A549 (cell line): ENCODE data around the gene PIP5KL1. TPM values are rescaled to one million over a fixed set of nuclear protein-coding genes. Genes with fewer than 3 reads are reported as not detected.

Experiments
- ATAC-seq, 2 experiments: fragments of 200-7000 bp in 1 of 2; fragments of >200 bp in 1 of 2; cut with Nextera tagmentation in 1 of 2; cut with Tn5 transposase in 1 of 2; 3 replicates each; pipeline versions ENCODE4 v1.8.0 to v1.9.1; 2018 to 2020; ENCODE audit warnings: mild to moderate bottlenecking in 1 of 2, moderate library complexity in 1 of 2
- CTCF ChIA-PET: fragments of 300-600 bp; sonication (Branson Sonifier 250); formaldehyde crosslinking; extraction: SDS; loops from one replicate; lab custom pipeline; 2021; ENCODE audit warnings: antibody characterized with exemption, inconsistent platforms; lab: Yijun Ruan, JAX
- POLR2A ChIA-PET: fragments of 350-600 bp; formaldehyde crosslinking; extraction: SDS; loops from one replicate; lab custom pipeline; 2021; ENCODE audit warnings: antibody characterized with exemption, inconsistent platforms; lab: Yijun Ruan, JAX
- DNase-seq, 2 experiments: peaks; one replicate each; pipeline versions ENCODE4 v3.0.0 to v3.0.0-alpha.2; 2011 to 2016; ENCODE audit warnings: low read depth in 1 of 2, low spot score in 1 of 2
- FAIRE-seq: peaks from 2 replicates; lab custom pipeline; 2011; peaks lifted over from hg19 to GRCh38; lab: Jason Lieb, UNC
- H3K27ac ChIP-seq, 2 experiments: fragments of >200 bp; sonication (Bioruptor Twin); formaldehyde crosslinking; 3 replicates each; pipeline ENCODE4 v1.5.1; 2016 to 2017
- H3K4me1 ChIP-seq: fragments of >200 bp; sonication (Bioruptor Twin); formaldehyde crosslinking; 3 replicates; pipeline ENCODE4 v1.6.1; 2016
- H3K4me2 ChIP-seq: fragments of >200 bp; sonication (Bioruptor Twin); formaldehyde crosslinking; 3 replicates; pipeline ENCODE4 v1.6.1; 2016
- H3K4me3 ChIP-seq: fragments of >200 bp; sonication (Bioruptor Twin); formaldehyde crosslinking; 3 replicates; pipeline ENCODE4 v1.5.1; 2016
- H3K9me3 ChIP-seq: fragments of >200 bp; sonication (Bioruptor Twin); formaldehyde crosslinking; 3 replicates; pipeline ENCODE4 v1.6.1; 2016
- CHD4 ChIP-seq: fragments of 200-600 bp; sonication (generic); IDR thresholded peaks from 2 replicates; pipeline ENCODE4 v1.6.1; 2016; ENCODE audit warnings: antibody characterized with exemption, mild to moderate bottlenecking, borderline replicate concordance
- E2F6 ChIP-seq: IDR thresholded peaks from 2 replicates; pipeline ENCODE4 v1.6.1; 2012; ENCODE audit warnings: low read depth, borderline replicate concordance
- EHF ChIP-seq: fragments of 250-450 bp; sonication (Bioruptor Pico); IDR thresholded peaks from 2 replicates; pipeline ENCODE4 v1.5.0; 2020; ENCODE audit warnings: mild to moderate bottlenecking
- EHMT2 ChIP-seq: fragments of 200-600 bp; sonication (generic); IDR thresholded peaks from 2 replicates; pipeline ENCODE4 v1.6.1; 2016; ENCODE audit warnings: antibody characterized with exemption, low read depth, mild to moderate bottlenecking, moderate library complexity
- HEYL ChIP-seq: fragments of 250-450 bp; sonication (Bioruptor Pico); IDR thresholded peaks from 2 replicates; pipeline ENCODE4 v1.8.0; 2021; ENCODE audit warnings: mild to moderate bottlenecking, moderate library complexity
- HOXB5 ChIP-seq: fragments of 250-450 bp; sonication (Bioruptor Pico); IDR thresholded peaks from 2 replicates; pipeline ENCODE4 v1.5.0; 2020; ENCODE audit warnings: mild to moderate bottlenecking, moderate library complexity
- JUN ChIP-seq, 2 experiments: fragments of >200 bp; sonication (Bioruptor Twin); formaldehyde crosslinking; IDR thresholded peaks; 2 replicates in 1 of 2; 3 replicates in 1 of 2; pipeline ENCODE4 v1.6.1; 2016 to 2017
- KDM1A ChIP-seq: fragments of 200-600 bp; sonication (generic); IDR thresholded peaks from 2 replicates; pipeline ENCODE4 v1.6.1; 2016; ENCODE audit warnings: low read depth, mild to moderate bottlenecking
- KDM5A ChIP-seq: fragments of 200-600 bp; sonication (generic); IDR thresholded peaks from 2 replicates; pipeline ENCODE4 v1.6.1; 2016; ENCODE audit warnings: antibody characterized with exemption, mild to moderate bottlenecking
- NFE2L2 ChIP-seq: fragments of 150-350 bp; conservative IDR thresholded peaks from 2 replicates; pipeline ENCODE4 v1.6.1; 2014; ENCODE audit warnings: low read length
- PBX3 ChIP-seq: IDR thresholded peaks from 2 replicates; pipeline ENCODE4 v1.6.1; 2012
- PHF8 ChIP-seq: fragments of 200-600 bp; sonication (generic); IDR thresholded peaks from 2 replicates; pipeline ENCODE4 v1.6.1; 2016; ENCODE audit warnings: low read depth, mild to moderate bottlenecking, antibody characterized with exemption, moderate library complexity, borderline replicate concordance
- POLR2AphosphoS2 ChIP-seq: conservative IDR thresholded peaks from 2 replicates; pipeline ENCODE4 v1.6.1; 2012; ENCODE audit warnings: low read length, improper control_type of control experiment, inconsistent platforms
- RAD21 ChIP-seq, 2 experiments: fragments of >200 bp in 1 of 2; sonication (Bioruptor Twin) in 1 of 2; formaldehyde crosslinking in 1 of 2; IDR thresholded peaks in 1 of 2; conservative IDR thresholded peaks in 1 of 2; 2 replicates in 1 of 2; 3 replicates in 1 of 2; pipeline ENCODE4 v1.6.1; 2012 to 2018; ENCODE audit warnings: inconsistent platforms in 1 of 2
- RARB ChIP-seq: fragments of 250-450 bp; sonication (Bioruptor Pico); IDR thresholded peaks from 2 replicates; pipeline ENCODE4 v1.8.0; 2021; ENCODE audit warnings: mild to moderate bottlenecking, moderate library complexity
- RCOR1 ChIP-seq: fragments of 150-350 bp; IDR thresholded peaks from 2 replicates; pipeline ENCODE4 v1.6.1; 2014; ENCODE audit warnings: antibody characterized with exemption, low read length, low read depth
- SREBF2 ChIP-seq: fragments of 450-650 bp; IDR thresholded peaks from 2 replicates; pipeline ENCODE4 v1.6.1; 2014; ENCODE audit warnings: mild to moderate bottlenecking, moderate library complexity
- WGBS: methylation state at CpG from one replicate; pipeline ENCODE4 v1.1.6; 2017; ENCODE audit errors: missing lambda C conversion rate; 5-methylcytosine and 5-hydroxymethylcytosine counted together
- polyA plus RNA-seq, 4 experiments: library from polyadenylated mRNA; depleted of rRNA in 3 of 4; stranded (reverse); fragments of >200 nt; fragmentation: RNase III in 1 of 4; extraction: RNeasy Plus Mini Kit Qiagen cat#74134 plus additional on column Dnase treatment in 1 of 4; gene quantifications; 2 replicates in 3 of 4; 3 replicates in 1 of 4; pipeline ENCODE4 v1.2.3, GENCODE V29; 2011 to 2017
- TF ChIP-seq, protein P1 (sequence below): fragments of 150-350 bp; IDR thresholded peaks from 2 replicates; pipeline ENCODE4 v1.6.1; 2014; ENCODE audit warnings: low read depth, mild to moderate bottlenecking, low read length
- TF ChIP-seq, protein P2 (sequence below): fragments of 250-450 bp; sonication (Bioruptor Pico); IDR thresholded peaks from 2 replicates; pipeline ENCODE4 v1.5.0; 2020; ENCODE audit warnings: low read depth, mild to moderate bottlenecking, moderate library complexity

Gene PIP5KL1
- polyA plus RNA-seq, 2 of the 4 experiments (the other 2 are of a cell fraction): 2.4 to 2.5 TPM

GRCh38 chr9:127895811-127896210, 34.8 kb downstream of the PIP5KL1 start:
- POLR2A ChIA-PET: interaction anchor here (0.9 kb wide), 1 partner anchor 21 kb away, joined by 3 read pairs; the partner anchor contains the start of gene ST6GALNAC4
- CTCF ChIA-PET: interaction anchor here (1.0 to 2.1 kb wide), 5 partner anchors 9 to 48 kb away, joined by 3 to 7 read pairs (median 5); no protein-coding TSS in a partner anchor
- no peak overlapping the region for H3K4me2 ChIP-seq
- no peak overlapping the region for H3K4me3 ChIP-seq
- ATAC-seq: no peak
- peaks cover 14% of the 10 kb centered on the region for H3K4me1 ChIP-seq
- no peak for TF ChIP-seq PHF8
- TF ChIP-seq, protein P1, sequence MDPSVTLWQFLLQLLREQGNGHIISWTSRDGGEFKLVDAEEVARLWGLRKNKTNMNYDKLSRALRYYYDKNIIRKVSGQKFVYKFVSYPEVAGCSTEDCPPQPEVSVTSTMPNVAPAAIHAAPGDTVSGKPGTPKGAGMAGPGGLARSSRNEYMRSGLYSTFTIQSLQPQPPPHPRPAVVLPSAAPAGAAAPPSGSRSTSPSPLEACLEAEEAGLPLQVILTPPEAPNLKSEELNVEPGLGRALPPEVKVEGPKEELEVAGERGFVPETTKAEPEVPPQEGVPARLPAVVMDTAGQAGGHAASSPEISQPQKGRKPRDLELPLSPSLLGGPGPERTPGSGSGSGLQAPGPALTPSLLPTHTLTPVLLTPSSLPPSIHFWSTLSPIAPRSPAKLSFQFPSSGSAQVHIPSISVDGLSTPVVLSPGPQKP: no peak
- TF ChIP-seq SREBF2: no peak
- TF ChIP-seq EHMT2: no peak
- TF ChIP-seq, protein P2, sequence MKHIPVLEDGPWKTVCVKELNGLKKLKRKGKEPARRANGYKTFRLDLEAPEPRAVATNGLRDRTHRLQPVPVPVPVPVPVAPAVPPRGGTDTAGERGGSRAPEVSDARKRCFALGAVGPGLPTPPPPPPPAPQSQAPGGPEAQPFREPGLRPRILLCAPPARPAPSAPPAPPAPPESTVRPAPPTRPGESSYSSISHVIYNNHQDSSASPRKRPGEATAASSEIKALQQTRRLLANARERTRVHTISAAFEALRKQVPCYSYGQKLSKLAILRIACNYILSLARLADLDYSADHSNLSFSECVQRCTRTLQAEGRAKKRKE (CRISPR knock-in tag): no peak
- TF ChIP-seq RAD21 (conservative IDR thresholded peaks at IDR 0.05 in 1 of 2, IDR thresholded peaks at IDR 0.05 in 1 of 2): no peak
- no peak for TF ChIP-seq KDM1A
- TF ChIP-seq NFE2L2: no peak
- TF ChIP-seq RARB (CRISPR knock-in tag): no peak
- H3K9me3 ChIP-seq: peaks cover 23% of the 10 kb centered on the region
- DNase-seq: no peak
- 94% methylated on average over 8 of the region's 8 CpGs for WGBS
- no peak for FAIRE-seq
- no peak overlapping the region for H3K27ac ChIP-seq

DNA sequence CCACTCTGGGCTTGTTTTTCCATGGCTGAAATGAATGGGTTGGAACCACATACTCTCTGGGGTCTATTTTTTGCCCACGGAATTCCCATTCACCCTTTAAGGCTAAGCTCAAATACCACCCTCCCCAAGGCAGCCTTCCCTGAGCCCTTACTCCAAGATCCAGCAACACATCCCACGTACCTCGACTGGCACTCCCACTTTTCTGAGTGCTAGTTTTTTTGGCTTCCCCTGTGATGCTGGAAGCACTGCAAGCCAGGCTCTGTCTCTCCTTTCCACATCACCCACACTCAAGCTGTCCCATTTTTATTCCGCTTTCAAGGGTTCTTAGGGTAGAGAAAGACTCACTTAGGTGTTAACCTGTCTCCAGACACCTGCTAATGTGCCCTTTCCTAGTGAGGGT, 37.2 kb downstream of the PIP5KL1 start:
- no peak overlapping the region for H3K4me2 ChIP-seq
- POLR2A ChIA-PET: no interaction called here
- H3K27ac ChIP-seq: no peak overlapping the region
- 0 out of 3 replicates have a peak, but pooled peaks cover 2% of the 10 kb centered on the region for H3K4me1 ChIP-seq
- H3K9me3 ChIP-seq: peaks cover 23% of the 10 kb centered on the region
- no peak for DNase-seq
- ATAC-seq: no peak
- no peak for FAIRE-seq
- H3K4me3 ChIP-seq: no peak overlapping the region
- no peak for TF ChIP-seq CHD4
- TF ChIP-seq PBX3: no peak
- TF ChIP-seq RCOR1: no peak
- no peak for TF ChIP-seq POLR2AphosphoS2
- TF ChIP-seq HOXB5: no peak
- TF ChIP-seq HEYL (CRISPR knock-in tag): no peak
- TF ChIP-seq JUN (IDR thresholded peaks at IDR 0.05): no peak
- TF ChIP-seq EHF (CRISPR knock-in tag): no peak
- TF ChIP-seq EHMT2: no peak
- no peak for TF ChIP-seq E2F6
- WGBS: 89% methylated on average over 4 of the region's 4 CpGs
- CTCF ChIA-PET: interaction anchor here (1.1 to 2.1 kb wide), 3 partner anchors 18 to 159 kb away, joined by 3 to 14 read pairs (median 5); partner anchors contain the start of gene TOR2A

DNA sequence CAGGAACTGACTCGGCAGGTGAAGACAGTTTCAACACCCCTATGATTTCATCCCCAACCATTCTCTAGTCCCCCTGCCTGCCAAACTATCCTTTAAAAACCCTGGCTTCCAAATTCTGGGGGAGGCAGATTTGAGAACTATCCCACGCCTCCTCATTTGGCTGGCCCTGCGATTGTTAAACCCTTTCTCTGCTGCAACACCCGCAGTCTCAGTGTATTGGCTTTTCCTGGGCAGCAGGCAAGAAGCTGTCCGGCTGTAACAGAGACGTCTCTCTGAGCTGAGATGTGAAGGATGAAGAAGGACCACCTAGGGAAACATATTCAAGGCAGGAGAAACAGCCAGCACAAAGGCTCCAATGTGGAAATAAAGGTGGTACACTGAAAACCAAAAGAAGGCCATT, 37.7 kb downstream of the PIP5KL1 start:
- 98% methylated on average over 6 of the region's 6 CpGs for WGBS
- H3K4me3 ChIP-seq: no peak overlapping the region
- POLR2A ChIA-PET: no interaction called here
- DNase-seq (no peak), ATAC-seq (no peak), FAIRE-seq (no peak)
- TF ChIP-seq, protein P1: no peak
- TF ChIP-seq KDM5A: peak; percentile 70; the same call in 1 of the 2 replicates
- H3K27ac ChIP-seq: no peak overlapping the region
- H3K4me2 ChIP-seq: no peak overlapping the region
- CTCF ChIA-PET: interaction anchor here (0.6 to 2.1 kb wide), 6 partner anchors 17 to 158 kb away, joined by 3 to 14 read pairs (median 3); partner anchors contain the start of gene TOR2A
- peaks cover 23% of the 10 kb centered on the region for H3K9me3 ChIP-seq
- H3K4me1 ChIP-seq: 0 out of 3 replicates have a peak, but pooled peaks cover 2% of the 10 kb centered on the region
